ENCODE measurements around the gene RAB8B.

RAB8B gene

DNA sequence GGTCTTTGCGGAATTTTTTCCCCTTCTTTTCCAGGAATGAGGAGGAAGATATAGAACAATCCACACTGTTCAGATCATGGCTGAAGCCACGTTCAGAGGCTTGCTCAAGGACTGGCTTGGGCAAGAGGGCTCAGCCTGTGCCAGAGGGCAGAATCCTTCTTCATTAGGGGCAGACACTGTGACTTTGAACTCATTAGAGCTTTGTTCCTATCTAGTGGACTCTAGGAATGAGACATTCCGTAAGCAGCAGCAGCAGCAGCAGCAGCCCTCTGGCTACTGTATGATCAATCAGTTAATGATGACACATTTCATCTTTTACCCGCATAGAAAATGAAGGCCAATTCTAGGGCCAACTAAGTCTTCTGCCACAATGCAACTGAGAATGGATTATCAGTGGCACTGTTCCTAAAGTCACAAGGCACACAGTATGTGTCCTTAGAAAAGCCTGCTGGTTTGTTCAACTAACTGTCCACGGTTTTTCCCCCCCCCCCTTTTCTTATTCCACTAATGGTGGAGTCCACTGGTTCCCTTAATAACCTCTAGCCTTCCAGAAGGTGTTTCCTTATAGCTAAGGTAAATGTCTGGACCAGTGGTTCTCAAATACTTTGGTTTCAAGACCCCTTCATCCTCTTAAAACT lies 1.7 kb upstream of the RAB8B start:
- Histone ChIP-seq H3K9ac (ENCODE audit: low read depth, low read length) (no peak overlapping the region), H3K27me3 (ENCODE audit: control insufficient read depth, insufficient read depth, low read length) (no peaks in the 10 kb centered on the region), H3K36me3 (ENCODE audit: control insufficient read depth, insufficient read depth, low read length) (no peaks in the 10 kb centered on the region), H3K4me3 (ENCODE audit: low read depth, low read length) (no peak overlapping the region), H3K4me1 (ENCODE audit: control insufficient read depth, insufficient read depth, low read length) (peaks cover 4% of the 10 kb centered on the region), H3K9me3 (ENCODE audit: control insufficient read depth, insufficient read depth, low read length) (no peaks in the 10 kb centered on the region)

DNA sequence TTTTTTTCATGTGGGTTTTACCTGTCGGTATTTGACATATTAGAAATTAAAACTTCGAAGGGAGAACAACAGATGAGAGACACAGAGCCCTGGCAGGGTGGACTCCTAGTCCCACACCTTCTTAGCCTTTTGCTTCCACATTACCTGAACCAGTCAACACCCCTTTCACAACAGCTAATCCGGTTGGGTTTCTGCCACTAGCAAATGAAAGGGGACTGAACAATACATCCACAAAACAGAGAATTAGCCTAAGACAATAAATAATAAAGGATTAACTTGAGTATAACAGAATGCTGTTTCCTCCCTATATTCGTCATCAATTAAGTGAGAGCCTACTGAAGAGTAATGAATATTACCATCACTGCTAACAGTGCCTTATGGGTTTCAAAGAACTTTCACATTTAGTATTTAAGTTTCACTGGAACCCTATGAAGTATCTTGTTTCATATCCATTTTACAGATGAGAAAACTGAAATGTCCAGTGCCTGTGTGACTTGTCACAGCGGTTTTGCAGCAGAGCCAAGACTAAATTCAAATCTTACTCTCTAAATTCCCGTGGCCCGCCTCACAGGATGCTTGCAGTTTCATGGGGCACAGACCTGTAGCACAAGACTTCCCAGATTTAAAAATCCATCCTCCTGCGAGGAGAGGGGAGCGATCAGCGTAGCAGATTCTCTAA lies 1.0 kb upstream of the RAB8B start:
- Histone ChIP-seq H3K27me3 (ENCODE audit: control insufficient read depth, insufficient read depth, low read length) (no peaks in the 10 kb centered on the region), H3K4me1 (ENCODE audit: control insufficient read depth, insufficient read depth, low read length) (peaks cover 4% of the 10 kb centered on the region), H3K9me3 (ENCODE audit: control insufficient read depth, insufficient read depth, low read length) (no peaks in the 10 kb centered on the region), H3K36me3 (ENCODE audit: control insufficient read depth, insufficient read depth, low read length) (no peaks in the 10 kb centered on the region), H3K9ac (ENCODE audit: low read depth, low read length) (peak overlapping the region; percentile 71), H3K4me3 (ENCODE audit: low read depth, low read length) (peak overlapping the region; percentile 92)

DNA sequence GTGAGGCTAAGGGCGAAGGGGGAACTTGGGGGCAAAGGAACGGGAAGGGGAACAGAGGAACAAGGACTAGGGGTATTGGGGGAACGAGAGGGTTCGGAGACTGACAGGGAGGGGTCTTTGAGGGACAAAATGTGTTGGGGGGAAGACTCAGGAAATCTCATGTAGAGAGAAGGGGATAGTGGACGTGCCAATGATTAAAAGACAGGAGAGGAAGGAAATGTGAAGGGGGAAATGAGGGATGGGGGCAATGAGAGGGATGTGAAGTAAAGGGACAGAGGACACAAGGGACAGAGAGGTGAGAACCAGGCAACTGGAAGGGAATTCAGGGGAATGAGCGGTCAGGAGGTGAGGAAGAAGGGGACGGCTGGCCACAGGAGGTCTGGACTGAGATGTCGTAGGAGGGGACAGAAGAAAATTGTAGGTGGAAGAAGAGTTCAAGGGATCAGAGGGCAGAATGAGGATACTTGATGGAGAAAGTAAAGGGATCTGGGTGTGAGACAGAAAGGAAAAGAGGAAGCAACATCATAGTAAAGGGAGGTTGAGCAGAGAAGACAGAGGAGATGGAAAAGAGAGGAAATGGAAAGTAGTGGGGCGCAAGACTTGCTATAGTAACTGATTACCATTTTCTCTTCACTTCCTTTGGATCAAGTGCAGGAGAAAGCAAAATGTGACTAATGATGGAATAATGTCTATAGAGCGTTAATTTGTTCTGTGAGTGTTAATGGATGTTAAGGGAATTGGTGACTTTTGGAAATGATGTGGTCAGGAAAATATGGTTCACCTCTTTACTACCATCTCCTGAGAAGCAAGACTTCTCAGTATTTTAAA lies 749 bp downstream of the RAB8B start:
- Histone ChIP-seq H3K9me3 (ENCODE audit: control insufficient read depth, insufficient read depth, low read length) (no peaks in the 10 kb centered on the region), H3K27me3 (ENCODE audit: control insufficient read depth, insufficient read depth, low read length) (no peaks in the 10 kb centered on the region), H3K4me1 (ENCODE audit: control insufficient read depth, insufficient read depth, low read length) (peaks cover 4% of the 10 kb centered on the region), H3K9ac (ENCODE audit: low read depth, low read length) (peak overlapping the region; percentile 38), H3K4me3 (ENCODE audit: low read depth, low read length) (peak overlapping the region; percentile 65), H3K36me3 (ENCODE audit: control insufficient read depth, insufficient read depth, low read length) (no peaks in the 10 kb centered on the region)

DNA sequence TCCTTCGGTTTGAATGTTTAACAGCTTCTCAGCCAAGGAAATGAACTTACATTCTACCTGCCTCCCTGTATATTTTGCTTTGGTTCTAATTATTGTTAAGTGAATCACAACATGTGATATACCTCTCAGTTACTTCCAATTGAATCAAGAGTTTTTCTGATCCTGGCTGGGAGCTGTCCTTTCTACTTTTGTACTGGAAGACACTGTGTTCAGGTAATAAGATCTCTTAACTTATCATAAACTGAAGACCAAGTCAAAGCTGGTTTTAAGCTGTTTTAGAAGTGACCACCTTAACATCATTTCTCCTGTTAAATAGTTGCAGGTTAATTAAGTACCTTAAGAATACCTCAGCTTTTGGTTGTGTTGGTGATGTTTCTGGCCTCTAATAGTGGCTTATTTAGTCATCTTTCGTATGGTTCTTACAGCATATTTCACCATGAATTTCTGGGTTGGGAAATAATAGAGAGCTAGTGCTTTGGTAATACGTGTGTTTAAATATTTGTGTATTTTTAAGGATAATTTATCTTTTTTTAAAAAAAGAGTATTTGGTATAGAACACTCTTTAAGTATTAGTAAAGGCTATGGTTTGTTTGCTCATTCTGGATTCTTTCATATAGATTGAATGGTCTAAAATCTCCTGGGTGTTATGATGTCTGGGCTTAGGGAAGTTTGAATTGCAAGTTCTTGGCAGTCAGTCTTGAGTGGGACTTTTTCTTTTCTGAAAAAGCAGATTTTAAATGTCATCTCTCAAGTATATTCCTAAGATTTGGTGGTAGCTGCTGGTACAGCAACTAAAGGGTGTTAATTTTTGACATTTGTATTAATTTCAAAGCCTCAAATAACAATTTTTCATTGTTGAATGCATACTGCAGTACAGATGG lies 1.6 kb downstream of the RAB8B start:
- no peak overlapping the region for H3K4me3 ChIP-seq (ENCODE audit: low read depth, low read length)
- H3K4me1 ChIP-seq (ENCODE audit: control insufficient read depth, insufficient read depth, low read length): peaks cover 4% of the 10 kb centered on the region
- no peaks in the 10 kb centered on the region for H3K9me3 ChIP-seq (ENCODE audit: control insufficient read depth, insufficient read depth, low read length)
- no peaks in the 10 kb centered on the region for H3K36me3 ChIP-seq (ENCODE audit: control insufficient read depth, insufficient read depth, low read length)
- H3K27me3 ChIP-seq (ENCODE audit: control insufficient read depth, insufficient read depth, low read length): no peaks in the 10 kb centered on the region
- no peak overlapping the region for H3K9ac ChIP-seq (ENCODE audit: low read depth, low read length)

DNA sequence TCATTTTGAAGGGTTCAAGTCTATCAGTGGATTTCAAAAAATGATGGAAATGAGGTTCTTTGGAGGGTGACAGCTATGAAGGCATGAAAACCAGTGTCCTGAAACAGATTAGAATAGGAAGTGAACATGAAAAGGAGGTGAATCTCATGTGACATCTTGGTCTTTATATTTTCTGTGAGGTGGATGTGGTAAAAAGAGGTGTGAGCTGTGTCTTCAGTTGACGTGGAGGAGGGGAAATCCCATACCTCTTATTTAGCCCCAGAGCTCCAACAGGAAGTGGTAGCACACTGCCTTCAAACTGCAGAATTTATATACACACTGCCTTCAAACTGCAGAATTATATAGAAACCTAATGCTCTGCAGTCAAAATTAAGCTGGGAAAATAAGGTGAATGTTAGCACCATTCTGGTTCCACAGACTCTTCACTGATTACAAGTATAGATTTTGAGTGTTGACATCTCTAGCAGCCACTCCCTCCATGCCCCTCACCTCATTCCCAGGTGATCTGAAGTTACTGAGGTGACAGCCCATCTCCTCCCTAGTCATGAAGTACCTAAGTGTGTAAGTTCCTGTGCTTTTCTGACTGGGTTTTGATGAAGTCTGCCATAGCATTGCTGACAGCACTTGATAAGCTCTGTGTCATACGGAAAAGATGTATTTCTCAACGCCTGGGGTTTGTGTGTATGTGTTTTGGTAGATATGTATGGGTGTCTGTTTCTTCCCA lies 2.7 kb downstream of the RAB8B start:
- peaks cover 10% of the 10 kb centered on the region for H3K4me1 ChIP-seq (ENCODE audit: control insufficient read depth, insufficient read depth, low read length)
- no peaks in the 10 kb centered on the region for H3K36me3 ChIP-seq (ENCODE audit: control insufficient read depth, insufficient read depth, low read length)
- H3K27me3 ChIP-seq (ENCODE audit: control insufficient read depth, insufficient read depth, low read length): no peaks in the 10 kb centered on the region
- no peaks in the 10 kb centered on the region for H3K9me3 ChIP-seq (ENCODE audit: control insufficient read depth, insufficient read depth, low read length)
- H3K9ac ChIP-seq (ENCODE audit: low read depth, low read length): no peak overlapping the region
- H3K4me3 ChIP-seq (ENCODE audit: low read depth, low read length): no peak overlapping the region

DNA sequence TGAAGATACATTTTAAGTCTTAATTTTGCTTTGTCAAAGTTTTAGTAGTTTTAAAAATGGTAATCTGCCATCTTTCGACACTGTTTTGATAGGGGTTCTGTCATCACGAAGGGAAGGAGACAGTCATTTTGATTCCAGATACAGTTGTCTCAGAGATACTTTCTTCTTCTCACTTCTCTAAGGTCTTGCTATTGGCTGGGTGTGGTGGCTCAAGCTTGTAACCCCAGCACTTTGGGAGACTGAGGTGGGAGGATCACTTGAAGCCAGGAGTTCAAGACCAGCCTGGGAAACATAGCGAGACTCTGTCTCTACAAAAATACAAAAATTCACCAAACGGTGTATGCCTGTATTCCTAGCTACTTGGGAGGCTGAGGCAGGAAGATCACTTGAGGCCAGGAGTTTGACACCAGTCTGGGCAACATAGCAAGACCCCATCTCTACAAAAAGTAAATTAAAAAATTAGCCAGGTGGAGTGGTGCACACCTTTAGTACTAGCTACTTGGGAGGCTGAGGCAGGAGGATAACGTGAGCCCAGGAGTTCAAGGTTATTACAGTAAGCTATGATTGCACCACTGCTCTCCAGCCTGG lies 3.3 kb downstream of the RAB8B start:
- Histone ChIP-seq H3K36me3 (ENCODE audit: control insufficient read depth, insufficient read depth, low read length) (no peaks in the 10 kb centered on the region), H3K27me3 (ENCODE audit: control insufficient read depth, insufficient read depth, low read length) (no peaks in the 10 kb centered on the region), H3K4me1 (ENCODE audit: control insufficient read depth, insufficient read depth, low read length) (peaks cover 14% of the 10 kb centered on the region), H3K4me3 (ENCODE audit: low read depth, low read length) (no peak overlapping the region), H3K9ac (ENCODE audit: low read depth, low read length) (no peak overlapping the region), H3K9me3 (ENCODE audit: control insufficient read depth, insufficient read depth, low read length) (no peaks in the 10 kb centered on the region)

DNA sequence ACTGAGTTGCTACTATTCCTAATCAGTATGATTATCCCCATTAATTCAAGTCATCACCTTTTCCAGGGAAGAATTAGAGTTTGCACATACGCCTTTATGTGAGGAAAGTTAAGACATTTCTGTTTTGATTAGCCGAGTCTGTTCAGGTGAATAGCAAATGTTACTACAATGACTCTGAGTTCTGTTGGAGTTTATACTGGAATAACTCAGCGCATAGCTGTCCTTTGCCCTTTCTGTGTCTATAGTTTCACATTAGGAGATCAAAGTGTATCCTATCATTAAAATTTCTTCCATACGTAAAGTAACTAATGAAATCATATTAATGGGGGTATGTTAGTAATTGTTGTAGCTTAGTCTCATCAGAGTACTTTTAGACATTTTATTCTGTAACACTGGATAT lies 4.9 kb downstream of the RAB8B start:
- no peaks in the 10 kb centered on the region for H3K27me3 ChIP-seq (ENCODE audit: control insufficient read depth, insufficient read depth, low read length)
- no peak overlapping the region for H3K4me3 ChIP-seq (ENCODE audit: low read depth, low read length)
- peaks cover 19% of the 10 kb centered on the region for H3K4me1 ChIP-seq (ENCODE audit: control insufficient read depth, insufficient read depth, low read length)
- H3K36me3 ChIP-seq (ENCODE audit: control insufficient read depth, insufficient read depth, low read length): no peaks in the 10 kb centered on the region
- H3K9me3 ChIP-seq (ENCODE audit: control insufficient read depth, insufficient read depth, low read length): no peaks in the 10 kb centered on the region
- H3K9ac ChIP-seq (ENCODE audit: low read depth, low read length): no peak overlapping the region

DNA sequence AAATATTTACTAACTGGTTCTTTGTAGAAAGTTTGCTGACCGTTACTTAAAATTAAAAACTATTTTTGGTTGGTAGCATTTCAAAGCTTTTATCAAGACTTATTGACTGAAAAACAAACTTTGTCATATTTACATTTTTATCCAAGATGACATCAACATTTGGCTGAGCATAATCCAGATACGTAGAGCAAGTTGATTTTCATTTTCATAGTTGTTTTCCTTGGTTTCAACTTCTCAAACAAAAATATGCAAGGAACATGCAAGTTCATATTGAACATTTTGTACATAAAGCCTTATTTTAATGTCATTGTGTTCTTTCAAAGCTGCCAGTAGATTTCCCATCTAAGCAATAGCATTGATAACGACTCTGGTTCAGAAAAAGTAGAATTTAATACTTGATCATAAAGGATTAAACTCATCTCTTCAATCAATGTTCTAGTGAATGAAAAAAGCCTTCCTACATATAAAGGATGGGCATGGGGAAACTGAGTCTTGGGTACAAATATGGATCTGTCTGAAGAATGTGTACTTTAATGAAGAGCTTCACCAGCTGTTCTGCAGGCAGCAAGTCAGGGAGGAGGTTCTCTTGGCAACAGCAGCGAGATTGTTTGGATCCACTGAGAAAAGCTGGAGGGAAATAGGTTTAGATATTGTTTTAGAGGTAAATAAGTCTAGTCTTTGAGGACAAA lies 5.6 kb downstream of the RAB8B start:
- Histone ChIP-seq H3K9me3 (ENCODE audit: control insufficient read depth, insufficient read depth, low read length) (no peaks in the 10 kb centered on the region), H3K9ac (ENCODE audit: low read depth, low read length) (no peak overlapping the region), H3K36me3 (ENCODE audit: control insufficient read depth, insufficient read depth, low read length) (no peaks in the 10 kb centered on the region), H3K4me3 (ENCODE audit: low read depth, low read length) (no peak overlapping the region), H3K4me1 (ENCODE audit: control insufficient read depth, insufficient read depth, low read length) (peaks cover 19% of the 10 kb centered on the region), H3K27me3 (ENCODE audit: control insufficient read depth, insufficient read depth, low read length) (no peaks in the 10 kb centered on the region)

DNA sequence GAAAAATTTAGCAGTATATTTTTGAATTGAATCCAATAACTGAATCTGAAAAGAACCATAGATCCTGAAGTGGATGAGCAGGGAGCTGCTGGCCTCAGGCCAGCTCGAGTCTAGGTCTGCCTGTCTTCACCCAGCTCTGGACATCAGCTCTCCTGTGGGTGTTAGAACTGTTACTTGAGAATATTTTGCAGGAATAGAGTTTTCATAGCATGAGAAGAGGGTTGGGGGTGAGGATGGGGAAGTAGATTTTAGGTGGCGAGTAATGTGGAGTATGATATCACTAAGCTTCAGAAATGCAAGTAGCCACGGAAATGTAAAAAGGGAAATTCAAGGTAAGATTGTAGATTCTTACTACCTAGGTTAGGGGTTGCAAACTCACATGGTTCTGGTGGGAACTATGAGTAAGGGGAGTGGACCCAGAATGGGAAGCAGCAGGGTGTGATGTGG lies 6.2 kb downstream of the RAB8B start:
- Histone ChIP-seq H3K9ac (ENCODE audit: low read depth, low read length) (no peak overlapping the region), H3K27me3 (ENCODE audit: control insufficient read depth, insufficient read depth, low read length) (no peaks in the 10 kb centered on the region), H3K36me3 (ENCODE audit: control insufficient read depth, insufficient read depth, low read length) (no peaks in the 10 kb centered on the region), H3K9me3 (ENCODE audit: control insufficient read depth, insufficient read depth, low read length) (no peaks in the 10 kb centered on the region), H3K4me1 (ENCODE audit: control insufficient read depth, insufficient read depth, low read length) (peaks cover 19% of the 10 kb centered on the region), H3K4me3 (ENCODE audit: low read depth, low read length) (no peak overlapping the region)

DNA sequence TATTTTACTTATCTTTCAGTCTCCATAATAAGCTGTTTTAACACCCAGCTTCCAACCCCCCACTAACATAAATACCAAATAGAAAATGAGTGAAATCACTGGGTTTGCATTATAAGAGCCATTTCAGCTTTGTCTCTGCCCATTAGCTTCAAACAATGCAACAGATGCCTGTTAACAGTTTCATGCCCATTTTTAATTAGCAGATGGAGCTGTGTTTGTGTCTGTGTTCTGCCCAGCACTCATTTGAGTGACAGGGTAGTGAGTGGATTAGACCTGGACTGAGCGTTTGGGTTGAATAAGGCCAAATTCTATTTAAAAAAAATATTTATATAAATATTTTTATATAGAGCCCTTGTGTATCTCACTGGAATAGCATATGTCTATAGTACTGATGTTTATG lies 7.4 kb downstream of the RAB8B start:
- H3K9ac ChIP-seq (ENCODE audit: low read depth, low read length): no peak overlapping the region
- no peak overlapping the region for H3K4me3 ChIP-seq (ENCODE audit: low read depth, low read length)
- H3K9me3 ChIP-seq (ENCODE audit: control insufficient read depth, insufficient read depth, low read length): no peaks in the 10 kb centered on the region
- H3K4me1 ChIP-seq (ENCODE audit: control insufficient read depth, insufficient read depth, low read length): peaks cover 19% of the 10 kb centered on the region
- no peaks in the 10 kb centered on the region for H3K27me3 ChIP-seq (ENCODE audit: control insufficient read depth, insufficient read depth, low read length)
- H3K36me3 ChIP-seq (ENCODE audit: control insufficient read depth, insufficient read depth, low read length): no peaks in the 10 kb centered on the region

Data from iPS-15b (cell line).